Esophagus muscularis mucosa (tissue), 4 donors: ENCODE results near the gene NUP50. TPM values are rescaled to one million over a fixed set of nuclear protein-coding genes. Genes with fewer than 3 reads are reported as not detected.

Experiments used
- DNase-seq: peaks from one replicate; pipeline ENCODE4 v3.0.0-alpha.2; 2017; ENCODE audit errors: extremely low spot score
- H3K27ac ChIP-seq, 4 donors: fragments of 200-600 bp; sonication (generic); replicated peaks in 1 of 4; 1 replicate in 3 of 4; 2 replicates in 1 of 4; pipeline ENCODE4 v1.5.1; 2016 to 2019; ENCODE audit warnings: mild to moderate bottlenecking in 1 of 4
- H3K27me3 ChIP-seq, 4 donors: fragments of 200-600 bp; sonication (generic); one replicate each; pipeline versions ENCODE4 v1.5.1 to v1.6.0; 2016 to 2019
- H3K36me3 ChIP-seq, 4 donors: fragments of 200-600 bp; sonication (generic); one replicate each; pipeline ENCODE4 v1.5.1; 2016 to 2019
- H3K4me1 ChIP-seq, 4 donors: fragments of 200-600 bp; sonication (generic); one replicate each; pipeline ENCODE4 v1.5.1; 2016 to 2019
- H3K4me3 ChIP-seq, 4 donors: fragments of 200-600 bp; sonication (generic); 1 replicate in 2 of 4; 2 replicates in 2 of 4; pipeline ENCODE4 v1.5.1; 2016 to 2019; ENCODE audit warnings: mild to moderate bottlenecking in 4 of 4, moderate library complexity in 1 of 4
- H3K9me3 ChIP-seq, 4 donors: fragments of 200-600 bp; sonication (generic); 1 replicate in 3 of 4; 2 replicates in 1 of 4; pipeline ENCODE4 v1.5.1; 2016 to 2019
- CTCF ChIP-seq, 3 experiments: fragments of 200-600 bp in 2 of 3; fragments of 450-650 bp in 1 of 3; sonication (generic) in 2 of 3; IDR thresholded peaks; one replicate each; pipeline ENCODE4 v1.5.1; 2017 to 2019; ENCODE audit warnings: antibody characterized with exemption in 3 of 3, mild to moderate bottlenecking in 2 of 3, moderate library complexity in 1 of 3
- EP300 ChIP-seq: sonication (generic); formaldehyde crosslinking; IDR thresholded peaks from one replicate; pipeline ENCODE4 v1.6.1; 2017; ENCODE audit warnings: antibody characterized with exemption
- POLR2A ChIP-seq: fragments of 450-650 bp; IDR thresholded peaks from one replicate; pipeline ENCODE4 v1.6.1; 2017; ENCODE audit warnings: antibody characterized with exemption, moderate library complexity, mild to moderate bottlenecking, low read depth
- POLR2AphosphoS5 ChIP-seq, 2 donors: sonication (generic); formaldehyde crosslinking; IDR thresholded peaks; one replicate each; pipeline ENCODE4 v1.6.1; 2017; ENCODE audit warnings: antibody characterized with exemption in 2 of 2
- WGBS: methylation state at CpG from one replicate; pipeline ENCODE4 v1.1.5; 2018; 5-methylcytosine and 5-hydroxymethylcytosine counted together
- intact Hi-C: fragments of 100-400 bp; cut with DNase I; formaldehyde crosslinking; loops from one replicate; pipeline ENCODE4 v1.15.1; 2023
- total RNA-seq, 4 donors: library from RNA; depleted of rRNA; stranded (reverse); fragments of >200 nt; gene quantifications; one replicate each; pipeline versions ENCODE4 v1.1.0 to v1.2.1, GENCODE V29; 2016

Gene NUP50
- total RNA-seq, 4 donors from 2014 or later: 22.7 to 40.3 (median 30.0) TPM

DNA sequence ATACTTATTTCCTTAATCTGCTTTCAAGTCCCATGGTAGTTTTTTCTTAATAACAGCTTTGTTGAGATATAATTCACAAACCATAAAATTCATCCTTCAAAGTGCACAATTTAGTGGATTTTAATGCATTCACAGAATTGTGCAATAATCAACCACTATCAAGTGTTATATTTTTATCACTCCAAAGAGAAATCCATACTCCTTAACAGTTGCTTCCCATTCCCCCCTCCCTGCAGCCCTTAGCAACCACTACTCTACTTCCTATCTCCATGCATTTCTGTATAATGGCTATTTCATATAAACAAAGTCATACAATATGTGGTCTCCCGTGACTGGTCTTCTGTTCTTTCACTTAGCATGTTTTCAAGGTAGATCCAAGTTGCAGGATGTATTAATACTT, 18.8 kb upstream of the NUP50 start:
- no peak for DNase-seq
- WGBS: 67% methylated on average over 1 of the region's 1 CpG
- Histone ChIP-seq H3K4me1 (no peaks in the 10 kb centered on the region), H3K36me3 (peaks cover 0 to under 1% (median 0%) of the 10 kb centered on the region in 4 donors), H3K4me3 (no peak overlapping the region), H3K27ac (no peak overlapping the region), H3K27me3 (no peaks in the 10 kb centered on the region), H3K9me3 (peaks cover 0 to 15% (median 5%) of the 10 kb centered on the region in 4 donors)
- no peak for TF ChIP-seq EP300
- no peak for TF ChIP-seq CTCF (IDR thresholded peaks at IDR 0.05)
- TF ChIP-seq POLR2A: no peak
- TF ChIP-seq POLR2AphosphoS5 (IDR thresholded peaks at IDR 0.05): no peak
- intact Hi-C loops: no loop called here

- no peak for DNase-seq
- intact Hi-C loops: no loop called here
- TF ChIP-seq POLR2A (no peak), POLR2AphosphoS5 (IDR thresholded peaks at IDR 0.05) (no peak), CTCF (IDR thresholded peaks at IDR 0.05) (no peak), EP300 (no peak)
- no peak overlapping the region for H3K4me3 ChIP-seq
- H3K4me1 ChIP-seq: no peaks in the 10 kb centered on the region
- WGBS: 71% methylated on average over 2 of the region's 2 CpGs
- H3K36me3 ChIP-seq: peaks cover 0 to 21% (median 5%) of the 10 kb centered on the region in 4 donors
- no peaks in the 10 kb centered on the region for H3K9me3 ChIP-seq
- H3K27me3 ChIP-seq: no peaks in the 10 kb centered on the region
- H3K27ac ChIP-seq: no peak overlapping the region
These were observed 14.1 kb upstream of the NUP50 start for GRCh38 chr22:45149671-45150070.

GRCh38 chr22:45150139-45150538, 13.6 kb upstream of the NUP50 start:
- DNase-seq: no peak
- no peaks in the 10 kb centered on the region for H3K4me1 ChIP-seq
- no peak overlapping the region for H3K27ac ChIP-seq
- H3K9me3 ChIP-seq: no peaks in the 10 kb centered on the region
- 92% methylated on average over 2 of the region's 2 CpGs for WGBS
- H3K4me3 ChIP-seq: no peak overlapping the region
- H3K36me3 ChIP-seq: peaks cover 0 to 21% (median 5%) of the 10 kb centered on the region in 4 donors
- TF ChIP-seq EP300 (no peak), CTCF (IDR thresholded peaks at IDR 0.05) (no peak), POLR2A (no peak), POLR2AphosphoS5 (IDR thresholded peaks at IDR 0.05) (no peak)
- no peaks in the 10 kb centered on the region for H3K27me3 ChIP-seq
- intact Hi-C loops: no loop called here

DNA sequence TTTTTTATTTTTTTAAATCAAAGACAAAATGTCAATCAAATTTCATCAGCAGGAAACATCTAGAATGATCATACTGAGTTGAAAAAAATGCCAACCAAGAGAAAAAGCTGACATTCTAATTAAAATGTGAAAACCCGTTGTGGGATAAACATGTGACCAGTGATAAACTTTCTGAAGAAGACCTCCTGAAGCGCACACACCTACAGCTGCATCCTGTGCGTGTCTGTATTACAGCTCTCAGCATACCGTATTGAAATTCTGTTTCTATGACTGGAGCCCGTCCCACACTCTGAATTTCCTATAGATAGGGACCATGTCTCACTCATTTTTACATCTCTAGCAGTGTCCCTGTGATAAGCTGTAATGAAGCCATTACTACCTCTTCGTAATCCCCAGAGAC, 12.2 kb upstream of the NUP50 start:
- 82% methylated on average over 6 of the region's 6 CpGs for WGBS

More for the DNA sequence above, 12.2 kb upstream of the NUP50 start:
- Histone ChIP-seq H3K9me3 (no peaks in the 10 kb centered on the region), H3K4me3 (no peak overlapping the region), H3K27ac (no peak overlapping the region), H3K4me1 (no peaks in the 10 kb centered on the region), H3K27me3 (no peaks in the 10 kb centered on the region), H3K36me3 (peaks cover 0 to 32% (median 6%) of the 10 kb centered on the region in 4 donors)
- DNase-seq: no peak
- TF ChIP-seq POLR2A (no peak), EP300 (no peak), POLR2AphosphoS5 (IDR thresholded peaks at IDR 0.05) (no peak), CTCF (IDR thresholded peaks at IDR 0.05) (no peak)
- intact Hi-C loops: no loop called here
